H1 (cell line): Measurements from ENCODE around the gene ERH. TPM values are rescaled to one million over a fixed set of nuclear protein-coding genes. Genes with fewer than 3 reads are reported as not detected.

ENCODE experiments used
- CTCF ChIA-PET: fragments of 300-600 bp; sonication (Branson Sonifier 250); formaldehyde crosslinking; loops from one replicate; lab custom pipeline; 2021; ENCODE audit not compliant: partially characterized antibody; lab: Charles Lee
- POLR2A ChIA-PET: fragments of 300-600 bp; sonication (Branson Sonifier 250); formaldehyde crosslinking; loops from one replicate; lab custom pipeline; 2021; ENCODE audit warnings: inconsistent platforms; ENCODE audit not compliant: partially characterized antibody; lab: Charles Lee
- DNase-seq, 2 experiments: peaks; one replicate each; pipeline versions ENCODE4 v3.0.0 to v3.0.0-alpha.2; 2010 to 2022; ENCODE audit warnings: low spot score in 2 of 2, low read depth in 1 of 2, mixed read lengths in 1 of 2
- FAIRE-seq: peaks from 2 replicates; lab custom pipeline; 2011; peaks lifted over from hg19 to GRCh38; lab: Jason Lieb, UNC
- H2AFZ ChIP-seq: 2 replicates; pipeline ENCODE4 v1.8.1; 2012; ENCODE audit warnings: low read length, inconsistent platforms
- H2AK5ac ChIP-seq: 2 replicates; pipeline ENCODE4 v1.6.1; 2013; ENCODE audit warnings: low read depth, low read length
- H2BK120ac ChIP-seq: replicated peaks from 2 replicates; pipeline ENCODE3; 2013; ENCODE audit warnings: low read depth, low read length, inconsistent platforms
- H2BK12ac ChIP-seq: 2 replicates; pipeline ENCODE4 v1.6.1; 2013; ENCODE audit warnings: low read depth, low read length
- H2BK15ac ChIP-seq: 2 replicates; pipeline ENCODE4 v1.6.1; 2013; ENCODE audit warnings: low read length
- H2BK20ac ChIP-seq: 2 replicates; pipeline ENCODE4 v1.6.1; 2013; ENCODE audit warnings: low read length
- H2BK5ac ChIP-seq: 2 replicates; pipeline ENCODE4 v1.6.1; 2013; ENCODE audit warnings: low read depth, low read length
- H3K14ac ChIP-seq: 2 replicates; pipeline ENCODE4 v1.6.1; 2013; ENCODE audit warnings: inconsistent platforms; ENCODE audit not compliant: insufficient read length
- H3K18ac ChIP-seq: 2 replicates; pipeline ENCODE4 v1.6.1; 2013; ENCODE audit warnings: low read length; ENCODE audit errors: extremely low read depth
- H3K23ac ChIP-seq: 2 replicates; pipeline ENCODE4 v1.6.1; 2013; ENCODE audit warnings: inconsistent platforms; ENCODE audit not compliant: insufficient read length
- H3K23me2 ChIP-seq: 2 replicates; pipeline ENCODE4 v1.6.1; 2013; ENCODE audit warnings: low read depth, low read length
- H3K27ac ChIP-seq: 2 replicates; pipeline ENCODE4 v1.6.1; 2011; ENCODE audit warnings: low read depth, low read length, inconsistent platforms
- H3K27me3 ChIP-seq, 4 experiments: replicated peaks in 1 of 4; 1 replicate in 1 of 4; 2 replicates in 3 of 4; pipeline versions ENCODE4 v1.6.1 to v1.8.1; 2011 to 2013; ENCODE audit warnings: low read length in 3 of 4, mild to moderate bottlenecking in 3 of 4, inconsistent platforms in 2 of 4, mixed read lengths in 2 of 4, moderate library complexity in 1 of 4; ENCODE audit not compliant: control insufficient read depth in 3 of 4, insufficient read depth in 3 of 4; ENCODE audit errors: extremely low read depth in 1 of 4
- H3K36me3 ChIP-seq, 4 experiments: 2 replicates each; pipeline versions ENCODE4 v1.6.1 to v1.8.1; 2011 to 2013; ENCODE audit warnings: mild to moderate bottlenecking in 4 of 4, low read length in 3 of 4, moderate library complexity in 2 of 4, control low read depth in 1 of 4, inconsistent platforms in 1 of 4; ENCODE audit not compliant: insufficient read depth in 4 of 4, control insufficient read depth in 2 of 4
- H3K4ac ChIP-seq: replicated peaks from 2 replicates; pipeline ENCODE3; 2013; ENCODE audit warnings: low read length, low read depth, mixed read lengths, inconsistent platforms; ENCODE audit not compliant: insufficient read length
- H3K4me1 ChIP-seq, 4 experiments: replicated peaks in 1 of 4; 1 replicate in 1 of 4; 2 replicates in 3 of 4; pipeline versions ENCODE4 v1.6.1 to v1.8.1; 2011 to 2013; ENCODE audit warnings: low read length in 3 of 4, inconsistent platforms in 2 of 4, mixed read lengths in 1 of 4; ENCODE audit not compliant: insufficient read depth in 4 of 4, control insufficient read depth in 3 of 4
- H3K4me2 ChIP-seq, 2 experiments: 2 replicates each; pipeline versions ENCODE4 v1.6.1 to v1.8.1; 2011 to 2013; ENCODE audit warnings: low read depth in 2 of 2, low read length in 2 of 2, control low read depth in 1 of 2, inconsistent platforms in 1 of 2, mild to moderate bottlenecking in 1 of 2; ENCODE audit not compliant: insufficient read depth in 1 of 2
- H3K4me3 ChIP-seq, 4 experiments: fragments of 200-600, 300-600 bp in 1 of 4; sonication (generic), shearing (Covaris generic), sonication (Bioruptor Twin) in 1 of 4; 2 replicates each; pipeline versions ENCODE4 v1.5.1 to v1.8.1; 2011 to 2016; ENCODE audit warnings: low read length in 4 of 4, low read depth in 3 of 4, control low read depth in 2 of 4, inconsistent platforms in 2 of 4, mild to moderate bottlenecking in 2 of 4, mixed read lengths in 1 of 4, moderate library complexity in 1 of 4; ENCODE audit not compliant: insufficient read depth in 2 of 4; ENCODE audit errors: extremely low read depth in 1 of 4
- H3K56ac ChIP-seq: replicated peaks from 2 replicates; pipeline ENCODE3; 2013; ENCODE audit warnings: low read depth, mild to moderate bottlenecking, mixed read lengths, low read length, inconsistent platforms; ENCODE audit not compliant: insufficient read length
- H3K79me1 ChIP-seq: 2 replicates; pipeline ENCODE4 v1.6.1; 2013; ENCODE audit warnings: low read depth, low read length, control low read depth
- H3K79me2 ChIP-seq, 2 experiments: 2 replicates each; pipeline versions ENCODE4 v1.6.1 to v1.8.1; 2012 to 2013; ENCODE audit warnings: low read length in 2 of 2, mild to moderate bottlenecking in 2 of 2, inconsistent platforms in 1 of 2; ENCODE audit not compliant: insufficient read depth in 2 of 2, control insufficient read depth in 1 of 2
- H3K9ac ChIP-seq, 4 experiments: replicated peaks in 1 of 4; 1 replicate in 1 of 4; 2 replicates in 3 of 4; pipeline versions ENCODE4 v1.6.1 to v1.8.1; 2011 to 2013; ENCODE audit warnings: low read depth in 3 of 4, low read length in 3 of 4, control low read depth in 2 of 4, mild to moderate bottlenecking in 2 of 4, moderate library complexity in 2 of 4, inconsistent platforms in 1 of 4; ENCODE audit errors: extremely low read depth in 1 of 4
- H3K9me3 ChIP-seq, 2 experiments: 2 replicates each; pipeline versions ENCODE4 v1.6.1 to v1.8.1; 2012 to 2013; ENCODE audit warnings: mild to moderate bottlenecking in 2 of 2, moderate library complexity in 2 of 2, control low read depth in 1 of 2, inconsistent platforms in 1 of 2, low read depth in 1 of 2, low read length in 1 of 2, mixed read lengths in 1 of 2; ENCODE audit not compliant: insufficient read depth in 2 of 2
- H4K20me1 ChIP-seq, 2 experiments: replicated peaks in 1 of 2; 2 replicates each; pipeline versions ENCODE3 to v1.8.1; 2011 to 2013; ENCODE audit warnings: inconsistent platforms in 2 of 2, low read length in 2 of 2, mild to moderate bottlenecking in 1 of 2; ENCODE audit not compliant: insufficient read depth in 2 of 2, control insufficient read depth in 1 of 2
- H4K5ac ChIP-seq: 2 replicates; pipeline ENCODE4 v1.6.1; 2013; ENCODE audit warnings: low read length, low read depth, mixed read lengths, inconsistent platforms; ENCODE audit not compliant: insufficient read length
- H4K8ac ChIP-seq: 2 replicates; pipeline ENCODE4 v1.8.0; 2013; ENCODE audit warnings: mild to moderate bottlenecking, moderate library complexity, low read length, inconsistent platforms; ENCODE audit not compliant: insufficient read depth; ENCODE audit errors: extremely low read depth
- H4K91ac ChIP-seq: replicated peaks from 2 replicates; pipeline ENCODE3; 2013; ENCODE audit warnings: low read length, mixed read lengths, inconsistent platforms; ENCODE audit not compliant: insufficient read length
- ASH2L ChIP-seq: fragments of 200-600, 300-600 bp; sonication (generic); IDR thresholded peaks from one replicate; pipeline ENCODE4 v1.7.1; 2017; ENCODE audit warnings: low read length
- HDAC2 ChIP-seq, 2 experiments: fragments of 300-600 bp in 1 of 2; sonication (generic) in 1 of 2; IDR thresholded peaks; 2 replicates each; pipeline ENCODE4 v1.6.1; 2011 to 2012; ENCODE audit warnings: low read depth in 2 of 2, low read length in 2 of 2, mild to moderate bottlenecking in 2 of 2, moderate library complexity in 2 of 2, borderline replicate concordance in 1 of 2, inconsistent platforms in 1 of 2
- JUN ChIP-seq: IDR thresholded peaks from 2 replicates; pipeline ENCODE4 v1.6.1; 2011; ENCODE audit warnings: low read depth, mild to moderate bottlenecking, improper control_type of control experiment, low read length
- PHF8 ChIP-seq: fragments of 200-600 bp; sonication (generic); conservative IDR thresholded peaks from 2 replicates; pipeline ENCODE4 v1.7.1; 2012; ENCODE audit warnings: low read depth, mild to moderate bottlenecking, inconsistent platforms, low read length, moderate library complexity
- TAF7 ChIP-seq: optimal IDR thresholded peaks from 2 replicates; pipeline ENCODE3; 2011; ENCODE audit warnings: low read depth, mild to moderate bottlenecking, inconsistent platforms, low read length, moderate library complexity, borderline replicate concordance
- WGBS, 2 experiments: shearing (Covaris generic) in 1 of 2; methylation state at CpG; one replicate each; pipeline versions ENCODE4 v1.1.6 to v1.1.7; 2013 to 2015; ENCODE audit warnings: low lambda C conversion rate in 2 of 2, mixed read lengths in 2 of 2, inconsistent platforms in 1 of 2, low coverage in 1 of 2, missing lambda C conversion rate in 1 of 2; ENCODE audit not compliant: insufficient replicate concordance in 2 of 2, insufficient coverage in 1 of 2, insufficient read length in 1 of 2; ENCODE audit errors: extremely low coverage in 1 of 2, missing lambda C conversion rate in 1 of 2; 5-methylcytosine and 5-hydroxymethylcytosine counted together
- polyA plus RNA-seq, 7 experiments: library from polyadenylated mRNA; depleted of rRNA in 3 of 7; stranded (reverse) in 5 of 7; unstranded in 2 of 7; fragments of >200 nt in 5 of 7; fragments of 200-250 nt in 2 of 7; gene quantifications; 1 replicate in 5 of 7; 2 replicates in 1 of 7; 4 replicates in 1 of 7; pipeline versions ENCODE4 v1.2.1 to v1.2.3, GENCODE V29; 2011 to 2013; ENCODE audit warnings: missing spikeins in 2 of 7, mixed read lengths in 2 of 7
- total RNA-seq: library from RNA; stranded (reverse); fragmentation: NEBNext Ultra II Directional; extraction: Animal tissue kit (Norgen Biotek cat#: 25700); gene quantifications from 2 replicates; pipeline ENCODE4 v1.2.1, GENCODE V29; 2021

Gene ERH
- total and polyA plus RNA-seq, 2 of the 8 experiments (the other 6 are each of a cell fraction or from before 2014, with no cell fraction given): 329 to 454 TPM

- Histone ChIP-seq H2AFZ (peak overlapping the region; percentile 79; the same call in 1 of the 2 replicates), H4K8ac (peak overlapping the region; percentile 94; the same call in 1 of the 2 replicates), H3K27me3 (no peaks in the 10 kb centered on the region), H3K79me2 (peaks cover 21 to 89% of the 10 kb centered on the region in 2 experiments), H2BK20ac (no peak overlapping the region), H2BK15ac (no peak overlapping the region), H2BK12ac (no peak overlapping the region; the same call in 1 of the 2 replicates), H3K4me2 (peak overlapping the region; percentile 80 to 96), H3K27ac (peak overlapping the region; percentile 93), H3K79me1 (peaks cover 7% of the 10 kb centered on the region), H3K4me3 (peak overlapping the region; percentile 83 to 98 (median 92)), H3K23me2 (peaks cover 5% of the 10 kb centered on the region), H3K56ac (no peak overlapping the region), H3K18ac (peak overlapping the region; percentile 9; the same call in 1 of the 2 replicates), H4K20me1 (peaks cover 0 to 5% of the 10 kb centered on the region in 2 experiments), H3K4ac (no peak overlapping the region), H3K4me1 (peaks cover 0 to 2% (median under 1%) of the 10 kb centered on the region in 4 experiments; a peak in 2 of 7 replicates), H2BK5ac (peak overlapping the region; percentile 87; the same call in 1 of the 2 replicates), H4K91ac (no peak overlapping the region), H3K9me3 (no peaks in the 10 kb centered on the region), H2AK5ac (no peak overlapping the region), H3K9ac (peak overlapping the region; percentile 73 to 98 (median 96)), H4K5ac (peak overlapping the region; percentile 25), H3K14ac (no peak overlapping the region), H3K23ac (no peak overlapping the region), H2BK120ac (no peak overlapping the region), H3K36me3 (peaks cover 7 to 25% (median 18%) of the 10 kb centered on the region in 4 experiments)
- FAIRE-seq: no peak
- TF ChIP-seq PHF8 (0 out of 2 replicates have a peak, but pooled peaks have one; percentile 69), JUN (no peak), HDAC2 (IDR thresholded peaks at IDR 0.05; ENCODE audit: borderline replicate concordance in 1 of 2, low read depth in 2 of 2, low read length in 2 of 2) (peak in 1 of 2 experiments; percentile 28; a peak in 1 of 4 replicates), TAF7 (no peak), ASH2L (peak; percentile 44)
- POLR2A ChIA-PET: interaction anchor here (0.6 to 8.5 kb wide), 19 partner anchors 9 to 207 kb away, joined by 3 to 131 read pairs (median 5); partner anchors contain the start of genes EXD2 and GALNT16
- WGBS, 2 experiments: 2% methylated on average over 18 of the region's 18 CpGs; no CpG with 5 or more reads in 1 of the 2 experiments
- CTCF ChIA-PET: interaction anchor here (1.1 kb wide), 1 partner anchor 61 kb away, joined by 7 read pairs; no protein-coding TSS in a partner anchor
- DNase-seq: no peak
Observed at GRCh38 chr14:69398818-69399210, 715 bp upstream of the ERH start.
